HEK293T (cell line): Measurements from ENCODE around the gene STEEP1.

Source experiments
- ARNT ChIP-seq: fragments of 450-650 bp; IDR thresholded peaks from 2 replicates; pipeline ENCODE4 v1.6.1; 2017; ENCODE audit warnings: mild to moderate bottlenecking
- ELF4 ChIP-seq: fragments of 450-650 bp; IDR thresholded peaks from 2 replicates; pipeline ENCODE4 v1.6.1; 2017; ENCODE audit warnings: antibody characterized with exemption
- FOXM1 ChIP-seq: fragments of 450-650 bp; IDR thresholded peaks from 2 replicates; pipeline ENCODE4 v1.6.1; 2017; ENCODE audit warnings: mild to moderate bottlenecking, borderline replicate concordance
- HDGF ChIP-seq: fragments of 450-650 bp; IDR thresholded peaks from 2 replicates; pipeline ENCODE4 v1.6.1; 2017; ENCODE audit warnings: antibody characterized with exemption, borderline replicate concordance
- SP1 ChIP-seq: fragments of 450-650 bp; IDR thresholded peaks from 2 replicates; pipeline ENCODE4 v1.6.1; 2017
- TARDBP ChIP-seq: fragments of 450-650 bp; IDR thresholded peaks from 2 replicates; pipeline ENCODE4 v1.6.1; 2016
- ZNF384 ChIP-seq: fragments of 450-650 bp; IDR thresholded peaks from 2 replicates; pipeline ENCODE4 v1.6.1; 2016
- TF ChIP-seq, protein P1 (sequence below): fragments of 450-650 bp; IDR thresholded peaks from 2 replicates; pipeline ENCODE4 v1.6.1; 2016

DNA sequence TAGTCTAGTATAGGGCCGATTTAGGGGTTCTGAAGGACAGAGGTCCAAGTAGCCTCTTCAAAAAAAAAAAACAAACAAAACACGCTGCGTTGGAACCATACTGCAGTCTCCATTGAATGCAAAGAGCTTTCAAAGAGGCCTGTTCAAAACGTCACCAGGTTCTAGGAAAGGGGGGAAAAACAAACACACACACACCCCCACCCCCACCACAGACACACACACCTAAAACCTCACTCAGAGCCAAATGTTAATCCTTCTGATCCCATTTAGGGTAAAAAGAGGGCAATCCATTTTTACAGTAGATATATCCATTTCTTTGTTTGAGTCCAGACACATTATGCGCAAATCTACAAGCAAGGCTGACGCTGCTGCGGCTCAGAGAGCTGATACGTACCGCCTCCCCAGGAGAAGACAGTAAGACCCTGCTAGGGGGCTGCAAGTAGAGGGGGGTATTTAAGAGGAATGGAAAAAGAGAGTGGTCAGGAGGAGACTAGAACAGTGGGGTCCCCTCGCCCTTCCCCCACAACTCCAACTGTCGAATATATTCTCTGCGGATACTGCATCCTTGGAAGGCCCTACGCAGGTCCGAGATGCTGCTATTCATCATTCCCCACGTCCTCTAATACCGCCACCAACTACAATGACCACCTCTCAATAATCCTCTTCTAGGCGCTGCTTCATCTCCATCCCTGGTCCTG, 39.7 kb upstream of the STEEP1 start:
- TF ChIP-seq SP1 (no peak), FOXM1 (no peak), ZNF384 (no peak), HDGF (no peak), ARNT (no peak), TARDBP (no peak), ELF4 (no peak)
- TF ChIP-seq, protein P1, sequence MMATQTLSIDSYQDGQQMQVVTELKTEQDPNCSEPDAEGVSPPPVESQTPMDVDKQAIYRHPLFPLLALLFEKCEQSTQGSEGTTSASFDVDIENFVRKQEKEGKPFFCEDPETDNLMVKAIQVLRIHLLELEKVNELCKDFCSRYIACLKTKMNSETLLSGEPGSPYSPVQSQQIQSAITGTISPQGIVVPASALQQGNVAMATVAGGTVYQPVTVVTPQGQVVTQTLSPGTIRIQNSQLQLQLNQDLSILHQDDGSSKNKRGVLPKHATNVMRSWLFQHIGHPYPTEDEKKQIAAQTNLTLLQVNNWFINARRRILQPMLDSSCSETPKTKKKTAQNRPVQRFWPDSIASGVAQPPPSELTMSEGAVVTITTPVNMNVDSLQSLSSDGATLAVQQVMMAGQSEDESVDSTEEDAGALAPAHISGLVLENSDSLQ: no peak
